Measurements from ENCODE around the gene FAM3D.

Gene FAM3D

DNA sequence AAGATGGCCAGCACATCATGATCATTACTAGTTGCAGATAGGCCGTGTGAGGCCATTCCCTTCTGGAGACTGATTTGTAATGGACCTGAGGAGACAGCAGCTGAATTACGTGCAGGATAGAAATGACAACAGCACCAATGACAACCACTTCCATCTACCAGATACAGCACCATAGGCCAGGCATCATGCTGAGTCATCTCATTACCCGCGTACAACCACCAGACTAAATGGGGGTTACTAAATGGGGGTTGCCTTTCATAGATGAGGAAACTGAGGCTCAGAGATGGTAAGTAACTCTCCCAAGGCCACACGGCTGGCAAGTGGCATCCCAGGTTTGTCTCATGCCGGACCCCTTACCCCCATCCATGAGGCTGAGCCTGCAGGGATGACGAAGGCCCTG, 56.6 kb downstream of the FAM3D start:
- Mint-ChIP-seq H3K4me1 (no peaks in the 10 kb centered on the region), H3K36me3 (ENCODE audit: low read depth) (no peaks in the 10 kb centered on the region), H3K4me3 (no peak overlapping the region), H3K27me3 (ENCODE audit: low read depth) (peaks cover 3% of the 10 kb centered on the region), H3K27ac (no peak overlapping the region), H3K9me3 (peaks cover 2% of the 10 kb centered on the region)
- no peak for TF ChIP-seq CTCF (IDR thresholded peaks at IDR 0.05; ENCODE audit: unreplicated experiment in 3 of 3)

DNA sequence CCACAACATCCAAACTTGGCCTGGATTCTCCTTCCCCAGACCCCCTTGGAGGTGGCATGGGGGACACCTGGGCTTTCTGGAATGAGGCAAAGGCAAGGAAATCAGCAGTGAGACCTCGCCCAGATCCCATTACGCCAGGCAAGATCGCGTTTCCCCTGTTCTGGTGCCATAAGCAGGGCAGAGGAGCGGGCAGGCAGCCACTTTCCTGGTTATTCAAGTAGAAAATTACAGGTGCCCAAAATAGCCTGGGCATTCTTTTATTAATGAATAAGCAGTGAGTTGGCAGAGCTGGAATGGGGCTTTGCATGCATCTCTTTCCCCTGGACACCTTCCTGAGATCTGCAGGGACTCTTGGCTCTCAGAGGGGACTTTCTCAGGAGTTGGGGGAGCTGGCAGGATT, 57.9 kb downstream of the FAM3D start:
- Mint-ChIP-seq H3K36me3 (ENCODE audit: low read depth) (no peaks in the 10 kb centered on the region), H3K4me3 (no peak overlapping the region), H3K9me3 (peaks cover 2% of the 10 kb centered on the region), H3K4me1 (no peaks in the 10 kb centered on the region), H3K27ac (no peak overlapping the region), H3K27me3 (ENCODE audit: low read depth) (peaks cover 9% of the 10 kb centered on the region)
- no peak for TF ChIP-seq CTCF (IDR thresholded peaks at IDR 0.05; ENCODE audit: unreplicated experiment in 3 of 3)

GRCh38 chr3:58607816-58608215, 58.8 kb downstream of the FAM3D start:
- Mint-ChIP-seq H3K27ac (no peak overlapping the region), H3K9me3 (peaks cover 5% of the 10 kb centered on the region), H3K4me1 (no peaks in the 10 kb centered on the region), H3K27me3 (ENCODE audit: low read depth) (peaks cover 9% of the 10 kb centered on the region), H3K36me3 (ENCODE audit: low read depth) (no peaks in the 10 kb centered on the region), H3K4me3 (no peak overlapping the region)
- TF ChIP-seq CTCF (IDR thresholded peaks at IDR 0.05; ENCODE audit: unreplicated experiment in 3 of 3) = no peak

DNA sequence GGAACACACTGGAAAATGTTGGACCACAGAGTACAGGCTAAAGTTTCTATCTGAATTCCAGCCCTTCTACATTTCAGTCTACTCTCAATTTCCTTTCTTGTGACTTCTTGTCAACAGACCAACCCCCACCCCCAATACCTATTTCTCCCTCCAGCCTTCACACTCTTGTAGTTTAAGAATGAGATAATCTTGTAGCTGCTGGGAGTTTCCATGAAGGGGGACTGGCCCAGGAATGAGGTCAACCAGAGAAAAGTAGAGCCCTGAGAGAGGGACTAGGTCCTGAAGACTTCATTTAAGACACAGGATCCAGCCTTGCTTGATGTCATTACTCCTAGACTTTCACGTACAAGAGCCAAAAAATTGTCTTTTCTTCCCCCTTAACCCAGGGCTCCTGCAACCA, 59.9 kb downstream of the FAM3D start:
- H3K4me1 Mint-ChIP-seq = no peaks in the 10 kb centered on the region
- H3K4me3 Mint-ChIP-seq = no peak overlapping the region
- no peaks in the 10 kb centered on the region for H3K36me3 Mint-ChIP-seq (ENCODE audit: low read depth)
- TF ChIP-seq CTCF (IDR thresholded peaks at IDR 0.05; ENCODE audit: unreplicated experiment in 3 of 3) = no peak
- H3K9me3 Mint-ChIP-seq = peaks cover 5% of the 10 kb centered on the region
- H3K27ac Mint-ChIP-seq = no peak overlapping the region
- peaks cover 12% of the 10 kb centered on the region for H3K27me3 Mint-ChIP-seq (ENCODE audit: low read depth)

DNA sequence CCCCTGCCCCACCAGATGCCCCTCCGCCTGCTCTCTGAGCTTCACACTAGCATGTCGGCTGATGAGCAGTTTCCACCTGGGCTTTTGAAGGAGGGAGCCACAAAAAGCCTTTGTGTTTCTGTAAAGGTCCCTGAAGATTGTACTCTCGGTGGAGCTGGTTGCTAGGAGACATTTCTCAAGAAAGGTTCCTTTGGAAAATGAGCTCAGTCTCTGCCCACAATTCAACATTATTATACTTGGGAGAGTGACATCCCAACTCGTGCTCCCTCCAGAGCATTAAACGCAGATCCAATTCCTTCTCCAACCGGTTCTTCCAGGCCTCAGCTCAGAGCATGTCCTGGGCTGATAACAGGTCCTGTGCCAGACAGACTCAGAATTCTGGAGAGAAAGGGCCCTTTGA, 62.5 kb downstream of the FAM3D start:
- peaks cover 5% of the 10 kb centered on the region for H3K9me3 Mint-ChIP-seq
- H3K36me3 Mint-ChIP-seq (ENCODE audit: low read depth) = no peaks in the 10 kb centered on the region
- H3K4me1 Mint-ChIP-seq = no peaks in the 10 kb centered on the region
- TF ChIP-seq CTCF (IDR thresholded peaks at IDR 0.05; ENCODE audit: unreplicated experiment in 3 of 3) = no peak
- no peak overlapping the region for H3K27ac Mint-ChIP-seq
- no peak overlapping the region for H3K4me3 Mint-ChIP-seq
- H3K27me3 Mint-ChIP-seq (ENCODE audit: low read depth) = peaks cover 13% of the 10 kb centered on the region

- Mint-ChIP-seq H3K9me3 (peaks cover 5% of the 10 kb centered on the region), H3K36me3 (ENCODE audit: low read depth) (no peaks in the 10 kb centered on the region), H3K27ac (no peak overlapping the region), H3K27me3 (ENCODE audit: low read depth) (peaks cover 15% of the 10 kb centered on the region), H3K4me1 (no peaks in the 10 kb centered on the region), H3K4me3 (no peak overlapping the region)
- no peak for TF ChIP-seq CTCF (IDR thresholded peaks at IDR 0.05; ENCODE audit: unreplicated experiment in 3 of 3)
Measured at GRCh38 chr3:58603606-58604005, 63.0 kb downstream of the FAM3D start.
